Lung (tissue), 12 donors: ENCODE data around the gene DPH1. TPM values are rescaled to one million over a fixed set of nuclear protein-coding genes. Genes with fewer than 3 reads are reported as not detected.

Experiments used
- ATAC-seq: fragments of 200-7000 bp; cut with Tn5 transposase; one replicate; pipeline ENCODE4 v1.9.1; 2020; ENCODE audit warnings: moderate number of reproducible peaks; ENCODE audit not compliant: insufficient read depth, low FRiP score
- DNase-seq, 3 donors: peaks; one replicate each; pipeline ENCODE4 v3.0.0-alpha.2; 2013 to 2017
- H3K27ac ChIP-seq, 2 donors: one replicate each; pipeline ENCODE4 v1.5.1; 2013; ENCODE audit warnings: mild to moderate bottlenecking in 2 of 2, moderate library complexity in 2 of 2, control low read depth in 1 of 2, inconsistent platforms in 1 of 2, low read depth in 1 of 2, low read length in 1 of 2
- H3K27me3 ChIP-seq, 3 donors: one replicate each; pipeline ENCODE4 v1.5.1; 2013; ENCODE audit warnings: low read length in 2 of 3; ENCODE audit not compliant: control insufficient read depth in 3 of 3, insufficient read depth in 3 of 3
- H3K36me3 ChIP-seq, 4 donors: one replicate each; pipeline ENCODE4 v1.5.1; 2013; ENCODE audit warnings: low read length in 4 of 4, mild to moderate bottlenecking in 1 of 4, moderate library complexity in 1 of 4; ENCODE audit not compliant: control insufficient read depth in 4 of 4, insufficient read depth in 4 of 4
- H3K4me1 ChIP-seq, 5 donors: one replicate each; pipeline ENCODE4 v1.5.1; 2013; ENCODE audit warnings: low read length in 5 of 5, mild to moderate bottlenecking in 2 of 5, moderate library complexity in 1 of 5; ENCODE audit not compliant: control insufficient read depth in 5 of 5, insufficient read depth in 5 of 5
- H3K4me3 ChIP-seq: one replicate; pipeline ENCODE4 v1.5.1; 2013; ENCODE audit warnings: mild to moderate bottlenecking, control low read depth, moderate library complexity
- H3K9ac ChIP-seq, 2 donors: one replicate each; pipeline ENCODE4 v1.5.1; 2013; ENCODE audit warnings: low read length in 2 of 2, control low read depth in 1 of 2; ENCODE audit not compliant: insufficient read depth in 1 of 2
- H3K9me3 ChIP-seq, 4 donors: one replicate each; pipeline ENCODE4 v1.5.1; 2013; ENCODE audit warnings: low read length in 3 of 4, mild to moderate bottlenecking in 1 of 4, moderate library complexity in 1 of 4; ENCODE audit not compliant: control insufficient read depth in 4 of 4, insufficient read depth in 3 of 4
- CTCF ChIP-seq: IDR thresholded peaks from 2 replicates; pipeline ENCODE4 v1.5.1; 2012; ENCODE audit warnings: mild to moderate bottlenecking; ENCODE audit errors: control extremely low read depth, extremely low read depth
- WGBS, 2 donors: extraction: QIAGEN DNeasy Blood & Tissue Kit; methylation state at CpG; one replicate each; pipeline ENCODE4 v1.1.7; 2013; 5-methylcytosine and 5-hydroxymethylcytosine counted together
- polyA plus RNA-seq, 2 donors: library from polyadenylated mRNA; stranded (reverse); fragments of 200-250 nt; gene quantifications; one replicate each; pipeline ENCODE4 v1.2.1, GENCODE V29; 2013
- total RNA-seq, 2 donors: library from RNA; depleted of rRNA in 1 of 2; stranded (reverse); fragments of >200 nt in 1 of 2; gene quantifications; one replicate each; pipeline ENCODE4 v1.2.1, GENCODE V29; 2014 to 2021
- donor health status: control.
- donor health status: control.
- donor health status: Bipolar disorder and iron deficiency.
- donor health status: healthy.
- donor health status: DM: yes; HTN: yes; CAD: no.

DPH1 gene
- total and polyA plus RNA-seq, 4 donors, result 21.1 to 37.8 (median 27.2) TPM

GRCh38 chr17:2013994-2014317 is 16.0 kb upstream of the DPH1 start:
- Histone ChIP-seq H3K4me1 (peaks cover 0 to 9% (median 2%) of the 10 kb centered on the region in 5 donors), H3K27ac (peak overlapping the region in 1 of 2 donors; percentile 21), H3K9me3 (no peaks in the 10 kb centered on the region), H3K27me3 (peaks cover 0 to 5% (median 4%) of the 10 kb centered on the region in 3 donors), H3K4me3 (no peak overlapping the region), H3K36me3 (no peaks in the 10 kb centered on the region), H3K9ac (no peak overlapping the region)
- DNase-seq, result peak in 1 of 3 donors; percentile 18
- 89 to 97% methylated on average over 1 of the region's 1 CpG for WGBS, 2 donors
- no peak for TF ChIP-seq CTCF
- no peak for ATAC-seq

DNA sequence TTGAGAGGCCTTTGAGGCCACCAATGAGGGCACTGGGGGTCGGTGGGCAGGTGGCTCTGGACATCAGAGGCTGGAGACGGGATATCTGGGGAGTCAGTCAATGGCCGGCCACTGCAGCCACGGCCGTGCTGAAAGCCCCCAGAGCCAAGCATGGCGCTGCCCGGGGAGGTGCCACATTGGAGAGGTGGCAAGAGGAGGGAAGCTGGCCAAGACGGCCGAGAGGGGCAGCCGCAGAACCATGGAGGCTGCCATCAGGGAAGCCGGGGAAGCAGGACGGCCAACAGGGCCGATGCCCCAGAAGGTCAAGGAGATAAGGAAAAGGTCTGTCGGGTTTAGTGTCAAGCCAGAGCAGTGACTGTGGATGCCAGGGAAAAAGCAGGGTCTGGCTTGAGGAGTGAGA is 14.6 kb upstream of the DPH1 start:
- Histone ChIP-seq H3K9ac (no peak overlapping the region), H3K9me3 (no peaks in the 10 kb centered on the region), H3K4me3 (no peak overlapping the region), H3K27ac (no peak overlapping the region), H3K27me3 (peaks cover 0 to 17% (median 9%) of the 10 kb centered on the region in 3 donors), H3K4me1 (peaks cover 0 to 9% (median 2%) of the 10 kb centered on the region in 5 donors), H3K36me3 (no peaks in the 10 kb centered on the region)
- DNase-seq (no peak), ATAC-seq (no peak)
- WGBS, 2 donors, result 88 to 89% methylated on average over 14 of the region's 14 CpGs
- TF ChIP-seq CTCF, result no peak

GRCh38 chr17:2016494-2016893 is 13.5 kb upstream of the DPH1 start:
- no peak overlapping the region for H3K9ac ChIP-seq
- H3K36me3 ChIP-seq, result no peaks in the 10 kb centered on the region
- H3K4me3 ChIP-seq, result no peak overlapping the region
- H3K27ac ChIP-seq, result no peak overlapping the region
- TF ChIP-seq CTCF, result no peak
- DNase-seq, result no peak
- 92 to 93% methylated on average over 20 of the region's 20 CpGs for WGBS, 2 donors
- peaks cover 0 to 21% (median 14%) of the 10 kb centered on the region in 3 donors for H3K27me3 ChIP-seq
- peaks cover 0 to 6% (median 2%) of the 10 kb centered on the region in 5 donors for H3K4me1 ChIP-seq
- no peak for ATAC-seq
- no peaks in the 10 kb centered on the region for H3K9me3 ChIP-seq

- H3K9ac ChIP-seq, result no peak overlapping the region
- DNase-seq, result no peak
- no peak for ATAC-seq
- H3K4me1 ChIP-seq, result peaks cover 0 to 2% (median 0%) of the 10 kb centered on the region in 5 donors
- no peaks in the 10 kb centered on the region for H3K9me3 ChIP-seq
- no peak for TF ChIP-seq CTCF
- peaks cover 0 to 21% (median 15%) of the 10 kb centered on the region in 3 donors for H3K27me3 ChIP-seq
- no peaks in the 10 kb centered on the region for H3K36me3 ChIP-seq
- H3K27ac ChIP-seq, result no peak overlapping the region
- 93 to 97% methylated on average over 18 to 19 of the region's 19 CpGs for WGBS, 2 donors
- H3K4me3 ChIP-seq, result no peak overlapping the region
Observed at GRCh38 chr17:2017274-2017941, 12.5 kb upstream of the DPH1 start.
